ENCODE measurements around the gene RETSAT.

The RETSAT gene

GRCh38 chr2:85398426-85399182, 44.3 kb upstream of the RETSAT start:
- no peak overlapping the region for H3K4me3 ChIP-seq (ENCODE audit: low read depth, low read length)
- in situ Hi-C loops (cut with HindIII; ENCODE audit: low sequenced_read_pairs), result no loop called here
- TF ChIP-seq CTCF (IDR thresholded peaks at IDR 0.05; ENCODE audit: low read depth, low read length), result no peak
- DNase-seq (ENCODE audit: low read depth, low spot score), result no peak

- TF ChIP-seq CTCF (IDR thresholded peaks at IDR 0.05; ENCODE audit: low read depth, low read length), result no peak
- in situ Hi-C loops (cut with HindIII; ENCODE audit: low sequenced_read_pairs), result no loop called here
- DNase-seq (ENCODE audit: low read depth, low spot score), result no peak
- no peak overlapping the region for H3K4me3 ChIP-seq (ENCODE audit: low read depth, low read length)
Observed at GRCh38 chr2:85397925-85398331, 43.6 kb upstream of the RETSAT start.

DNA sequence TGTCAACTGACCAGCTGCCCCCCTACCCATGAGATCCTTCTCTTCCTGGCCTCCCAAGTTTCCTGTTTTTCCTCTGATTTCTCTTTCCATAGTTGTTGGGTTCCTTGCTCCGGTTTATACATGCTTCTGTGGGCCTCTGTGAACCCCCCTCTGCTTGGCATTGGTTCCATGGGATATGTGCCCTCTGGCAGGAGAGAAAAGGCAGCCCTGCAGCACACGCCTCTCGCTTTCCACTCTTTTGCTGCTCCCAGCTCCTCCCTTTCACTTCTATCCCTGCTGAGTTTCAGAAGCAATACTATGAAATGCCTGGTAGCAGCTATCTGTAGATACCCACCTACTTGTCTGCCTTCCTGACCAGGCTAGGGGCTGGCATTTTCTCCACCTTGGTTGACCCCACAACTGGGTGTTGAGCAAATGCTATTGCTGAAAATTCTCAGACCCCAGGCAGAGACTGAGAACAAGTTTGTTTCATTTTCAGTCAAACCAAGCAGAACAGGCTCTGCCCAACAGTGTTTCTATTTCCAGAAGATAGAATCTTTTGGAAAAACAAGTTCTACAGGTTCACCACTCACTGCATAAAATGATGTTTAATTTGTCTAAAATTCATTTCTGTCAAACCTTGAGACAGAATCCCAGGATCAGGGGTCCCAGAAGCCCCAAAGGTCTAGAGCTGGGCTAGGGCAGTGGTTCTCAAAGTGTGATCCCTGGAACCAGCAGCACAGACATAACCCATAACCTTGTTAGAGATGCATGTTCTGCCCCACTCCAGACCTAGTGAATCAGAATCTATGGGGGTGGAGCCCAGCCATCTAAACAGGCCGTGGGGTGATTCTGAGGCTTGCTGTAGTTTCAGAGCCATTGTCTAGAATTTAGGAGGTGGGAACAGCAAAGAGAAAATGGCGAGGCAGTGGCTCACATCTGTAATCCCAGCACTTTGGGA, 42.5 kb upstream of the RETSAT start:
- TF ChIP-seq CTCF (IDR thresholded peaks at IDR 0.05; ENCODE audit: low read depth, low read length), result no peak
- no peak overlapping the region for H3K4me3 ChIP-seq (ENCODE audit: low read depth, low read length)
- DNase-seq (ENCODE audit: low read depth, low spot score), result no peak
- in situ Hi-C loops (cut with HindIII; ENCODE audit: low sequenced_read_pairs), result no loop called here

DNA sequence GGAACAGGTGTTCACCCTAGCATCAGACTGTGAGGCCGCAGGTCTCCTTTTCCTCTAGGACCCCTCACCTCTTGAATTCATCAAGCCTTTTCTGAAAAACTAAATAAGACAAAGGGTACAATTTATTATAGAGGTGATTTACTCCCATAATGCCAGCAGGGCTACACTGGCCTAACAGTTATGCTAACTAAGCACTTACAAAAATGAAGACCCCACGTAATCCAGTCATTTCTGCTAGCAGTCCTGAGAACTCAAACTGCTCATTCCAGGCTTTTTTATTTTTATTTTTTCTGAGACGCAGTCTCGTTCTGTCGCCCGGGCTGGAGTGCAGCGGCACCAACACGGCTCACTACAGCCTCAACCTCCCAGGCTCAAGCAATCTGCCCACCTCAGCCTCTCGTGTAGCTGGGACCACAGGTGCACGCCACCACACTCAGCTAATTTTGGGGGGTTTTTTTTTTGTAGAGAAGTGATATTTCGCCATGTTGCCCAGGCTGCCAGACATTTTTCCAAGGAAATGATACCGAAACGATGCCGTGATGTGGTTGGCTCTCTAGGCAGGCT, 41.7 kb upstream of the RETSAT start:
- no peak for TF ChIP-seq CTCF (IDR thresholded peaks at IDR 0.05; ENCODE audit: low read depth, low read length)
- H3K4me3 ChIP-seq (ENCODE audit: low read depth, low read length), result no peak overlapping the region
- no peak for DNase-seq (ENCODE audit: low read depth, low spot score)
- in situ Hi-C loops (cut with HindIII; ENCODE audit: low sequenced_read_pairs), result no loop called here

- no peak for TF ChIP-seq CTCF (IDR thresholded peaks at IDR 0.05; ENCODE audit: low read depth, low read length)
- H3K4me3 ChIP-seq (ENCODE audit: low read depth, low read length), result no peak overlapping the region
- no peak for DNase-seq (ENCODE audit: low read depth, low spot score)
- in situ Hi-C loops (cut with HindIII; ENCODE audit: low sequenced_read_pairs), result no loop called here
Observed at GRCh38 chr2:85394976-85395375, 40.6 kb upstream of the RETSAT start.

GRCh38 chr2:85394261-85394681, 39.9 kb upstream of the RETSAT start:
- TF ChIP-seq CTCF (IDR thresholded peaks at IDR 0.05; ENCODE audit: low read depth, low read length), result no peak
- no peak overlapping the region for H3K4me3 ChIP-seq (ENCODE audit: low read depth, low read length)
- no peak for DNase-seq (ENCODE audit: low read depth, low spot score)
- in situ Hi-C loops (cut with HindIII; ENCODE audit: low sequenced_read_pairs), result no loop called here
